H9 (cell line): ENCODE data around the gene KATNB1. TPM values are rescaled to one million over a fixed set of nuclear protein-coding genes. Genes with fewer than 3 reads are reported as not detected.

Source experiments
- DNase-seq: peaks from one replicate; pipeline ENCODE4 v3.0.0-alpha.2; 2017
- H2AFZ ChIP-seq: one replicate; pipeline ENCODE4 v1.6.1; 2013; ENCODE audit warnings: mild to moderate bottlenecking, low read length, control low read depth, moderate library complexity
- H2AK5ac ChIP-seq: 2 replicates; pipeline ENCODE4 v1.6.1; 2013; ENCODE audit warnings: low read length, control low read depth, mixed read lengths; ENCODE audit not compliant: insufficient read length
- H2BK120ac ChIP-seq: one replicate; pipeline ENCODE4 v1.6.1; 2013; ENCODE audit warnings: low read depth, mild to moderate bottlenecking, low read length, control low read depth, inconsistent platforms; ENCODE audit not compliant: poor library complexity, severe bottlenecking
- H2BK12ac ChIP-seq: 2 replicates; pipeline ENCODE4 v1.6.1; 2013; ENCODE audit warnings: low read length, control low read depth, mixed read lengths, low read depth; ENCODE audit not compliant: insufficient read length
- H2BK15ac ChIP-seq: 2 replicates; pipeline ENCODE4 v1.6.1; 2013; ENCODE audit warnings: low read depth, low read length, control low read depth
- H2BK20ac ChIP-seq: one replicate; pipeline ENCODE4 v1.6.1; 2013; ENCODE audit warnings: low read depth, mild to moderate bottlenecking, low read length, control low read depth, inconsistent platforms; ENCODE audit not compliant: poor library complexity, severe bottlenecking
- H2BK5ac ChIP-seq: 2 replicates; pipeline ENCODE4 v1.6.1; 2013; ENCODE audit warnings: low read length, control low read depth, mixed read lengths; ENCODE audit not compliant: insufficient read length
- H3K14ac ChIP-seq: 2 replicates; pipeline ENCODE4 v1.6.1; 2013; ENCODE audit warnings: low read length, control low read depth; ENCODE audit not compliant: insufficient read depth
- H3K18ac ChIP-seq: 2 replicates; pipeline ENCODE4 v1.6.1; 2013; ENCODE audit warnings: low read depth, mild to moderate bottlenecking, mixed read lengths, low read length, control low read depth; ENCODE audit not compliant: insufficient read length
- H3K23ac ChIP-seq: 2 replicates; pipeline ENCODE4 v1.6.1; 2013; ENCODE audit warnings: low read length, control low read depth, mixed read lengths, low read depth; ENCODE audit not compliant: insufficient read length
- H3K23me2 ChIP-seq: 2 replicates; pipeline ENCODE4 v1.6.1; 2013; ENCODE audit warnings: low read depth, mild to moderate bottlenecking, mixed read lengths, low read length, control low read depth; ENCODE audit not compliant: insufficient read length, poor library complexity, severe bottlenecking
- H3K27ac ChIP-seq: 2 replicates; pipeline ENCODE4 v1.5.1; 2013; ENCODE audit warnings: low read length, control low read depth, mixed read lengths, low read depth; ENCODE audit not compliant: insufficient read length
- H3K27me3 ChIP-seq: 2 replicates; pipeline ENCODE4 v1.6.1; 2013; ENCODE audit warnings: low read length, control low read depth, inconsistent platforms; ENCODE audit not compliant: insufficient read depth
- H3K4ac ChIP-seq: 2 replicates; pipeline ENCODE4 v1.6.1; 2013; ENCODE audit warnings: low read depth, mild to moderate bottlenecking, control low read depth, inconsistent platforms, low read length, moderate library complexity
- H3K4me1 ChIP-seq: 2 replicates; pipeline ENCODE4 v1.6.1; 2013; ENCODE audit warnings: low read length, control low read depth, inconsistent platforms; ENCODE audit not compliant: insufficient read depth
- H3K4me2 ChIP-seq: 2 replicates; pipeline ENCODE4 v1.6.1; 2013; ENCODE audit warnings: low read length, control low read depth, mixed read lengths; ENCODE audit not compliant: insufficient read length, insufficient read depth
- H3K56ac ChIP-seq: 2 replicates; pipeline ENCODE4 v1.6.1; 2013; ENCODE audit warnings: low read depth, mild to moderate bottlenecking, mixed read lengths, low read length, control low read depth; ENCODE audit not compliant: insufficient read length
- H3K79me1 ChIP-seq: 2 replicates; pipeline ENCODE4 v1.6.1; 2013; ENCODE audit warnings: low read depth, mild to moderate bottlenecking, moderate library complexity, low read length, control low read depth, inconsistent platforms; ENCODE audit not compliant: insufficient read depth, poor library complexity, severe bottlenecking
- H3K79me2 ChIP-seq: 2 replicates; pipeline ENCODE4 v1.6.1; 2013; ENCODE audit warnings: low read length, control low read depth, inconsistent platforms; ENCODE audit not compliant: insufficient read depth
- H3K9ac ChIP-seq: 2 replicates; pipeline ENCODE4 v1.6.1; 2013; ENCODE audit warnings: low read length, control low read depth, mixed read lengths; ENCODE audit not compliant: insufficient read length; ENCODE audit errors: extremely low read depth
- H3K9me3 ChIP-seq: one replicate; pipeline ENCODE4 v1.6.1; 2013; ENCODE audit warnings: low read depth, low read length, inconsistent platforms; ENCODE audit not compliant: control insufficient read depth
- H3T11ph ChIP-seq: one replicate; pipeline ENCODE4 v1.6.1; 2013; ENCODE audit warnings: mild to moderate bottlenecking, low read length, control low read depth, inconsistent platforms
- H4K20me1 ChIP-seq: one replicate; pipeline ENCODE4 v1.6.1; 2013; ENCODE audit not compliant: control insufficient read depth, insufficient read length, insufficient read depth
- H4K5ac ChIP-seq: 2 replicates; pipeline ENCODE4 v1.6.1; 2013; ENCODE audit warnings: low read depth, mild to moderate bottlenecking, mixed read lengths, low read length, control low read depth; ENCODE audit not compliant: insufficient read length
- H4K8ac ChIP-seq: replicated peaks from 2 replicates; pipeline ENCODE4 v1.6.1; 2013; ENCODE audit warnings: low read length, control low read depth, mixed read lengths, low read depth; ENCODE audit not compliant: insufficient read length
- H4K91ac ChIP-seq: 2 replicates; pipeline ENCODE4 v1.6.1; 2013; ENCODE audit warnings: low read depth, mild to moderate bottlenecking, moderate library complexity, mixed read lengths, low read length, control low read depth; ENCODE audit not compliant: insufficient read length
- H3K27ac Mint-ChIP-seq, 3 experiments: 2 replicates in 2 of 3; 3 replicates in 1 of 3; pipeline ENCODE4 v1.8.0; 2020 to 2021; ENCODE audit warnings: mixed read lengths in 3 of 3, mild to moderate bottlenecking in 1 of 3, moderate library complexity in 1 of 3
- H3K27me3 Mint-ChIP-seq: 2 replicates; pipeline ENCODE4 v1.8.0; 2021; ENCODE audit warnings: low read depth, mild to moderate bottlenecking, moderate library complexity, mixed read lengths
- H3K36me3 Mint-ChIP-seq, 3 experiments: 2 replicates in 2 of 3; 3 replicates in 1 of 3; pipeline ENCODE4 v1.8.0; 2020 to 2021; ENCODE audit warnings: low read depth in 3 of 3, mixed read lengths in 3 of 3; ENCODE audit not compliant: insufficient read depth in 1 of 3
- H3K4me1 Mint-ChIP-seq, 2 experiments: 2 replicates each; pipeline ENCODE4 v1.8.0; 2020; ENCODE audit warnings: mixed read lengths in 2 of 2
- H3K4me3 Mint-ChIP-seq, 2 experiments: 2 replicates in 1 of 2; 3 replicates in 1 of 2; pipeline ENCODE4 v1.8.0; 2020 to 2021; ENCODE audit warnings: mild to moderate bottlenecking in 2 of 2, mixed read lengths in 2 of 2, moderate library complexity in 1 of 2
- H3K9me3 Mint-ChIP-seq, 2 experiments: 2 replicates in 1 of 2; 3 replicates in 1 of 2; pipeline ENCODE4 v1.8.0; 2020; ENCODE audit warnings: mild to moderate bottlenecking in 2 of 2, mixed read lengths in 2 of 2, moderate library complexity in 1 of 2
- CTCF ChIP-seq: fragments of 200-600 bp; sonication (generic); conservative IDR thresholded peaks from 3 replicates; pipeline ENCODE4 v1.8.0; 2021; ENCODE audit warnings: antibody characterized with exemption, mild to moderate bottlenecking
- WGBS: extraction: QIAGEN DNeasy Blood & Tissue Kit; methylation state at CpG from one replicate; pipeline ENCODE4 v1.1.7; 2013; ENCODE audit warnings: missing lambda C conversion rate, low lambda C conversion rate, mixed read lengths; ENCODE audit not compliant: insufficient read length; ENCODE audit errors: extremely low coverage; 5-methylcytosine and 5-hydroxymethylcytosine counted together
- total RNA-seq: library from RNA; stranded (reverse); gene quantifications from 2 replicates; pipeline ENCODE4 v1.2.1, GENCODE V29; 2021

Gene KATNB1
- total RNA-seq, 1 experiment from 2014 or later = 29.9 TPM

GRCh38 chr16:57739756-57740422 is 4.3 kb downstream of the KATNB1 start:
- H3K23ac ChIP-seq = no peak overlapping the region
- no peak for DNase-seq
- H2BK5ac ChIP-seq = no peak overlapping the region
- no peak overlapping the region for H3K4ac ChIP-seq
- no peak overlapping the region for H3K4me2 ChIP-seq
- no peak overlapping the region for H3T11ph ChIP-seq
- Mint-ChIP-seq H3K4me1 (peaks cover 11 to 13% of the 10 kb centered on the region in 2 experiments), H3K27ac (no peak overlapping the region), H3K4me3 (no peak overlapping the region), H3K9me3 (no peaks in the 10 kb centered on the region), H3K27me3 (no peaks in the 10 kb centered on the region), H3K36me3 (peaks cover 9 to 10% (median 9%) of the 10 kb centered on the region in 3 experiments; a peak in 6 of 7 replicates)
- no peak overlapping the region for H4K8ac ChIP-seq
- H3K14ac ChIP-seq = no peak overlapping the region
- H4K5ac ChIP-seq = no peak overlapping the region
- no CpG with 5 or more reads among the region's 18 CpGs for WGBS
- H2BK120ac ChIP-seq = no peak overlapping the region
- H3K27ac ChIP-seq = no peak overlapping the region
- peaks cover 3% of the 10 kb centered on the region for H4K20me1 ChIP-seq
- no peak for TF ChIP-seq CTCF
- H3K79me1 ChIP-seq = no peaks in the 10 kb centered on the region
- no peak overlapping the region for H2BK12ac ChIP-seq
- no peaks in the 10 kb centered on the region for H3K27me3 ChIP-seq
- H3K9me3 ChIP-seq = no peaks in the 10 kb centered on the region
- no peaks in the 10 kb centered on the region for H3K79me2 ChIP-seq
- H3K4me1 ChIP-seq = no peaks in the 10 kb centered on the region
- H3K18ac ChIP-seq = no peak overlapping the region
- no peak overlapping the region for H2BK15ac ChIP-seq
- no peak overlapping the region for H3K56ac ChIP-seq
- H2BK20ac ChIP-seq = no peak overlapping the region
- no peak overlapping the region for H2AFZ ChIP-seq
- H4K91ac ChIP-seq = no peak overlapping the region
- no peak overlapping the region for H3K9ac ChIP-seq
- H2AK5ac ChIP-seq = no peak overlapping the region
- peaks cover 7% of the 10 kb centered on the region for H3K23me2 ChIP-seq
